HepG2 (cell line): ENCODE data around the gene BAIAP2L2. TPM values are rescaled to one million over a fixed set of nuclear protein-coding genes. Genes with fewer than 3 reads are reported as not detected.

Source experiments
- AGO1 ChIP-seq: fragments of 200-400 bp; formaldehyde crosslinking; IDR thresholded peaks from 2 replicates; pipeline ENCODE4 v1.6.1; 2017; ENCODE audit warnings: mild to moderate bottlenecking, low read depth, low read length, moderate library complexity; ENCODE audit not compliant: poor library complexity, severe bottlenecking
- ARNTL ChIP-seq: sonication (generic); formaldehyde crosslinking; IDR thresholded peaks from 2 replicates; pipeline ENCODE4 v1.4.0; 2020; ENCODE audit warnings: mild to moderate bottlenecking, missing genetic modification reagents
- ATF3 ChIP-seq: sonication (generic); formaldehyde crosslinking; IDR thresholded peaks from 2 replicates; pipeline ENCODE4 v1.4.0; 2020; ENCODE audit warnings: missing genetic modification reagents
- ATM ChIP-seq: fragments of 450-650 bp; IDR thresholded peaks from 2 replicates; pipeline ENCODE4 v1.7.1; 2017; ENCODE audit warnings: mild to moderate bottlenecking, borderline replicate concordance
- CBFB ChIP-seq: sonication (generic); formaldehyde crosslinking; IDR thresholded peaks from 2 replicates; pipeline ENCODE4 v1.4.0; 2020; ENCODE audit warnings: missing genetic modification reagents
- ELF3 ChIP-seq: IDR thresholded peaks from 2 replicates; pipeline ENCODE4 v1.6.1; 2016; ENCODE audit warnings: missing genetic modification reagents, missing compliant biosample characterization
- HDAC2 ChIP-seq: sonication (generic); formaldehyde crosslinking; IDR thresholded peaks from 2 replicates; pipeline ENCODE4 v1.4.0; 2020; ENCODE audit warnings: missing genetic modification reagents
- HNRNPL ChIP-seq: fragments of 200-400 bp; formaldehyde crosslinking; IDR thresholded peaks from 2 replicates; pipeline ENCODE4 v1.6.1; 2017; ENCODE audit warnings: mild to moderate bottlenecking, low read depth, low read length
- KDM2A ChIP-seq: sonication (generic); formaldehyde crosslinking; IDR thresholded peaks from 2 replicates; pipeline ENCODE4 v1.4.0; 2020; ENCODE audit warnings: low read depth, missing genetic modification reagents, borderline replicate concordance
- RXRB ChIP-seq: IDR thresholded peaks from 2 replicates; pipeline ENCODE4 v1.6.1; 2016; ENCODE audit warnings: borderline replicate concordance, missing genetic modification reagents, missing compliant biosample characterization
- SMARCC2 ChIP-seq: fragments of 450-650 bp; IDR thresholded peaks from 2 replicates; pipeline ENCODE4 v1.6.1; 2017; ENCODE audit warnings: antibody characterized with exemption, mild to moderate bottlenecking
- STAG1 ChIP-seq: sonication (generic); formaldehyde crosslinking; IDR thresholded peaks from 2 replicates; pipeline ENCODE4 v1.4.0; 2020; ENCODE audit warnings: missing genetic modification reagents
- TARDBP ChIP-seq: sonication (generic); formaldehyde crosslinking; IDR thresholded peaks from 2 replicates; pipeline ENCODE4 v1.8.0; 2022; ENCODE audit warnings: mild to moderate bottlenecking, missing genetic modification reagents
- U2AF1 ChIP-seq: fragments of 200-400 bp; formaldehyde crosslinking; optimal IDR thresholded peaks from 2 replicates; pipeline ENCODE3; 2017; ENCODE audit warnings: mild to moderate bottlenecking, low read depth, low read length
- ZBTB21 ChIP-seq: sonication (generic); formaldehyde crosslinking; IDR thresholded peaks from 2 replicates; pipeline ENCODE4 v1.4.0; 2020; ENCODE audit warnings: missing genetic modification reagents
- ZNF326 ChIP-seq: sonication (generic); formaldehyde crosslinking; IDR thresholded peaks from 2 replicates; pipeline ENCODE4 v1.4.0; 2020; ENCODE audit warnings: missing genetic modification reagents, borderline replicate concordance
- ZNF768 ChIP-seq: sonication (generic); formaldehyde crosslinking; IDR thresholded peaks from 2 replicates; pipeline ENCODE4 v1.4.0; 2020; ENCODE audit warnings: missing genetic modification reagents
- ZNF772 ChIP-seq: sonication (generic); formaldehyde crosslinking; IDR thresholded peaks from 2 replicates; pipeline ENCODE4 v1.5.0; 2020; ENCODE audit warnings: mild to moderate bottlenecking, missing genetic modification reagents
- polyA plus RNA-seq, 8 experiments: library from polyadenylated mRNA; depleted of rRNA in 3 of 8; stranded (reverse) in 7 of 8; unstranded in 1 of 8; fragments of >200 nt; fragmentation: Illumina TruSeq in 4 of 8; extraction: Trizol in 4 of 8; gene quantifications; 2 replicates each; pipeline versions ENCODE4 v1.2.1 to v1.2.3, GENCODE V29; 2011 to 2016; ENCODE audit warnings: low read depth in 4 of 8, missing spikeins in 1 of 8, mixed read lengths in 1 of 8; ENCODE audit not compliant: insufficient read depth in 1 of 8
- total RNA-seq, 5 experiments: library from RNA; depleted of rRNA; stranded (reverse); fragments of >200 nt; fragmentation: Illumina TruSeq; extraction: Trizol; gene quantifications; 2 replicates each; pipeline ENCODE4 v1.2.3, GENCODE V29; 2016; ENCODE audit warnings: low read depth in 1 of 5
- TF ChIP-seq, protein P1 (sequence below): sonication (generic); formaldehyde crosslinking; IDR thresholded peaks from 2 replicates; pipeline ENCODE4 v1.4.0; 2020; ENCODE audit warnings: missing genetic modification reagents; ENCODE audit errors: not compliant biosample characterization
- TF ChIP-seq, protein P2 (sequence below): IDR thresholded peaks from 2 replicates; pipeline ENCODE4 v1.6.1; 2016; ENCODE audit warnings: missing compliant biosample characterization, missing genetic modification reagents, borderline replicate concordance
- TF ChIP-seq, protein P3 (sequence below), 2 experiments: sonication (generic) in 1 of 2; formaldehyde crosslinking in 1 of 2; IDR thresholded peaks; 2 replicates each; pipeline versions ENCODE4 v1.6.1 to v1.9.0; 2014 to 2022; ENCODE audit warnings: antibody characterized with exemption in 1 of 2, borderline replicate concordance in 1 of 2, inconsistent platforms in 1 of 2, low read depth in 1 of 2, missing genetic modification reagents in 1 of 2

Gene BAIAP2L2
- total and polyA plus RNA-seq, 2 of the 13 experiments (the other 11 are each of a cell fraction or from before 2014, with no cell fraction given): 4.4 to 7.5 TPM

GRCh38 chr22:38114484-38115398, 4.3 kb upstream of the BAIAP2L2 start (continued):
- no peak for TF ChIP-seq ATF3
- TF ChIP-seq ZNF326 (CRISPR knock-in tag): no peak
- TF ChIP-seq STAG1 (CRISPR knock-in tag): peak; percentile 80
- TF ChIP-seq ATM: no peak
- TF ChIP-seq, protein P1, sequence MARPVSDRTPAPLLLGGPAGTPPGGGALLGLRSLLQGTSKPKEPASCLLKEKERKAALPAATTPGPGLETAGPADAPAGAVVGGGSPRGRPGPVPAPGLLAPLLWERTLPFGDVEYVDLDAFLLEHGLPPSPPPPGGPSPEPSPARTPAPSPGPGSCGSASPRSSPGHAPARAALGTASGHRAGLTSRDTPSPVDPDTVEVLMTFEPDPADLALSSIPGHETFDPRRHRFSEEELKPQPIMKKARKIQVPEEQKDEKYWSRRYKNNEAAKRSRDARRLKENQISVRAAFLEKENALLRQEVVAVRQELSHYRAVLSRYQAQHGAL (CRISPR knock-in tag): no peak
- 0 out of 2 replicates have a peak, but pooled peaks have one; percentile 35 for TF ChIP-seq TARDBP (CRISPR knock-in tag)
- peak; percentile 41; the same call in 1 of the 2 replicates for TF ChIP-seq RXRB (CRISPR knock-in tag)
- no peak for TF ChIP-seq U2AF1
- TF ChIP-seq ZBTB21 (CRISPR knock-in tag): 0 out of 2 replicates have a peak, but pooled peaks have one; percentile 22
- TF ChIP-seq, protein P2, sequence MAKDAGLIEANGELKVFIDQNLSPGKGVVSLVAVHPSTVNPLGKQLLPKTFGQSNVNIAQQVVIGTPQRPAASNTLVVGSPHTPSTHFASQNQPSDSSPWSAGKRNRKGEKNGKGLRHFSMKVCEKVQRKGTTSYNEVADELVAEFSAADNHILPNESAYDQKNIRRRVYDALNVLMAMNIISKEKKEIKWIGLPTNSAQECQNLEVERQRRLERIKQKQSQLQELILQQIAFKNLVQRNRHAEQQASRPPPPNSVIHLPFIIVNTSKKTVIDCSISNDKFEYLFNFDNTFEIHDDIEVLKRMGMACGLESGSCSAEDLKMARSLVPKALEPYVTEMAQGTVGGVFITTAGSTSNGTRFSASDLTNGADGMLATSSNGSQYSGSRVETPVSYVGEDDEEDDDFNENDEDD (CRISPR knock-in tag): peak; percentile 18; the same call in 1 of the 2 replicates
- TF ChIP-seq HNRNPL: 0 out of 2 replicates have a peak, but pooled peaks have one; percentile 41
- TF ChIP-seq, protein P3, sequence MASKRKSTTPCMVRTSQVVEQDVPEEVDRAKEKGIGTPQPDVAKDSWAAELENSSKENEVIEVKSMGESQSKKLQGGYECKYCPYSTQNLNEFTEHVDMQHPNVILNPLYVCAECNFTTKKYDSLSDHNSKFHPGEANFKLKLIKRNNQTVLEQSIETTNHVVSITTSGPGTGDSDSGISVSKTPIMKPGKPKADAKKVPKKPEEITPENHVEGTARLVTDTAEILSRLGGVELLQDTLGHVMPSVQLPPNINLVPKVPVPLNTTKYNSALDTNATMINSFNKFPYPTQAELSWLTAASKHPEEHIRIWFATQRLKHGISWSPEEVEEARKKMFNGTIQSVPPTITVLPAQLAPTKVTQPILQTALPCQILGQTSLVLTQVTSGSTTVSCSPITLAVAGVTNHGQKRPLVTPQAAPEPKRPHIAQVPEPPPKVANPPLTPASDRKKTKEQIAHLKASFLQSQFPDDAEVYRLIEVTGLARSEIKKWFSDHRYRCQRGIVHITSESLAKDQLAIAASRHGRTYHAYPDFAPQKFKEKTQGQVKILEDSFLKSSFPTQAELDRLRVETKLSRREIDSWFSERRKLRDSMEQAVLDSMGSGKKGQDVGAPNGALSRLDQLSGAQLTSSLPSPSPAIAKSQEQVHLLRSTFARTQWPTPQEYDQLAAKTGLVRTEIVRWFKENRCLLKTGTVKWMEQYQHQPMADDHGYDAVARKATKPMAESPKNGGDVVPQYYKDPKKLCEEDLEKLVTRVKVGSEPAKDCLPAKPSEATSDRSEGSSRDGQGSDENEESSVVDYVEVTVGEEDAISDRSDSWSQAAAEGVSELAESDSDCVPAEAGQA (IDR thresholded peaks at IDR 0.05; ENCODE audit: low read depth): no peak
- TF ChIP-seq, protein P3 (CRISPR knock-in tag; IDR thresholded peaks at IDR 0.05; ENCODE audit: borderline replicate concordance): no peak
- TF ChIP-seq CBFB: 0 out of 2 replicates have a peak, but pooled peaks have one; percentile 33
- 0 out of 2 replicates have a peak, but pooled peaks have one; percentile 14 for TF ChIP-seq HDAC2
- TF ChIP-seq ELF3 (CRISPR knock-in tag): 0 out of 2 replicates have a peak, but pooled peaks have one; percentile 29
- TF ChIP-seq KDM2A (CRISPR knock-in tag): peak; percentile 70; the same call in 1 of the 2 replicates
- no peak for TF ChIP-seq AGO1
- TF ChIP-seq ZNF772: 0 out of 2 replicates have a peak, but pooled peaks have one; percentile 24
- no peak for TF ChIP-seq ARNTL (CRISPR knock-in tag)
- peak; percentile 64; the same call in 1 of the 2 replicates for TF ChIP-seq ZNF768 (CRISPR knock-in tag)
- no peak for TF ChIP-seq SMARCC2
